DMS79 treated with DMSO at 0.1 percent for 48 hours (cell line): ENCODE results near the gene DIAPH2.

Source experiments
- DNase-seq: peaks from one replicate; lab custom pipeline; 2025; lab: John Stamatoyannopoulos, UW

The DIAPH2 gene

GRCh38 chrX:97057349-97057909, 372.8 kb downstream of the DIAPH2 start:
- DNase-seq: no peak

- DNase-seq: no peak
These were observed 375.4 kb downstream of the DIAPH2 start for GRCh38 chrX:97060020-97060419.

DNA sequence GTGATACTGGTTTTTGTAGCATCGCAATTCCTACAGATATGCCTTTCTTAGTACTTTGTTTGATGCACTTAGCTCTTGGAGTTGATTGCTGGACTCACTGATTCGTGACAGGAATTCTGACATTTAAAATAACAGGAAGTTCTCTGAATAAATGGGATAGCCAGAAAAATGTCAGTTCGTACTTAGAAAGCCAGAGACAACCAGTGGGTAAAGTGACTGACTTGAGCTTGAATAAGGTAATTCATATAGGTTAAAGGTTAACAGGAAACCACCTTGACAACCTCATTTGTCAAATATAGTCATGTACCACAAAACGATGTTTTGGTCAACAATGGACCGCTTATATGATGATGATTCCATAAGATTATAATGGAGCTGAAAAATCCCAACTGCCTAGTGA, 380.4 kb downstream of the DIAPH2 start:
- no peak for DNase-seq

DNA sequence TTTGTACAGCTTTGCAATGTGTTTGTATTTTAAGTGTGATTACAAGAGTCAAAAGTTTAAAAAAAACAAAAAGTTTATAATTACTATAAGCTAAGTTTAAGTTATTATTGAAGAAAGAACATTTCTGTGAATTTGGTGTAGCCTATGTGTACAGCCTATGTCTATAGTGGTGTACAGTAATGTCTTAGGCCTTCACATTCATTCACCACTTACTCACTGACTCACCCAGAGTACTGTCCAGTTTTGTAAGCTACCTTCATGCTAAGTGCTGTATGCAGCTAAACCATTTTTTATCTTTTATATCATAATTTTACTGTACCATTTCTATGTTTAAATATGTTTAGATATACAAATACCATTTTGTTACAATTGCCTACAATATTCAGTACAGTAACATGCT, 381.3 kb downstream of the DIAPH2 start:
- no peak for DNase-seq

GRCh38 chrX:97066381-97066780, 381.7 kb downstream of the DIAPH2 start:
- DNase-seq: no peak

DNA sequence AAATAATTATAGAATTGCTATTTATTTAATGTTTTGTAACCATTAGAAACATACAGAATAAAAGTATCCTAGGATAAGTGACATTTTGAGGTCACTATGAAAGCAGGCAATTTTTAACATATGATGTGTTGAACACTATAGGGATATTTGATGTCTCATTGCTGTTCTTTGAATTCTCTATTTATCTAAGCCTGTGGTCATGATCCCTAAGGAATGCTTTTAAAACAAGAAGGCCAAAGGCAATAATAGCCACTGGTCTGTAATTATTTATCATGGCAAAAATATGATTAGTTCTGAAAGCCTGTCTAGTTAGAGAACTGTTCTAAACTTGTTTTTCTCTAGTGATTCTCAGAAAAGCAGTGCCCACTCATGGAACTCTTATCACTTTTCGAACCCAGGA, 385.7 kb downstream of the DIAPH2 start:
- DNase-seq: no peak

DNA sequence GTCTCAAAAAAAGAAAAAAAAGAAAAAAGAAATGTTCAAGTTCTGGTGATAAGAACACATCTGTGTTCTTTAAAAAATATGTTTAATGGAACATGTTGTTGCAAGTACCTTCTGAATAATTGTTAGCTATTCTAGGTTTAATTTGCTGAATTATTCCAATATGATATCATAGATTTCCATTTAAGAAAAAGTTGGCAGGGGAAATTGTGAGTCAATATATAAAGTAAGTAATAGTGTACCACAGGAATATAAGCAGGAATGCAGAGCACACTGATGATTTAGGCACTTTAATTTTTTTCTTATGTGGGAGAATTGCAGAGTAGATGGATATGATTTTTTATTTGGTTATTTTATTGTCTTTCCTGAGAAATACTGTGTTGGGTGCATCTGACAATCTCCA, 389.8 kb downstream of the DIAPH2 start:
- no peak for DNase-seq

GRCh38 chrX:97089116-97089515, 404.5 kb downstream of the DIAPH2 start:
- no peak for DNase-seq

DNA sequence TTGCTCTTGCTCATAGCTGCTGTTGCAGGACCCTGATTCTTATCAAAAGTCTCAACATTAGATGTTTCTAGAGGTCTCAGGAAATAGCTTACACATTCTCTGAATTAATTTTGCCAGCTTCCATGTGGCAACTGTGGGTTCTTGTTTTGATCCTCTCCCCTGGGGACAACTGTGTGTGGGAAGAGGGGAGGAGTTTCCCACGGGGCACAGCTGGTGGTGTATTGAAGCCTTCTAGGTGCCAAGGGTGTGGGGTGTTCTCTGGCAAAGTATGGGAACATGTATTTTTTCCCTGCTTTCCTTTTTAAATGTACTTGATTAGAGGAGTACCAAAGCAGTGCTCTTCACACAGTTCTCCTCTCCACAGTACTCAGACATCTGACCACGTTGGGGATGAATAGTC, 411.7 kb downstream of the DIAPH2 start:
- DNase-seq: no peak

DNA sequence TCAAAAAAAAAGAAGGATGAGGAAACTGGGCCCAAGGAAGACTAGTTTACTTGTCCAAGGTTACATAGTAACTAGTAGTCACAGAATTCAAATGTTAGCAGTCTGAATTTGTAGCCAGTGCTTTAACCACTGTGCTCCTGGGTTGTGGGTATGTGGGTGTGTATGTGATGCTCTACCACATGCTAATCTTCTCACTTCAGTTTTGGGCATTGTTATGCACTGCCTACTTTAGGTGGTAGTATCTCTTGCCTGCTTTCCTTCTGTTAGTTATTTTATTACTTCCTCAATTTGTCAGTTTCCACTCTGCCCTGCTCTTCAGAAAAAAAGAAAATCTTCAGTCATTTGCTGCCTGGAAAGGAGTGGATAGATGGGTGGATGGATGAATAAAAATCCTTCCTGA, 418.3 kb downstream of the DIAPH2 start:
- DNase-seq: no peak

GRCh38 chrX:97109730-97110129, 425.1 kb downstream of the DIAPH2 start:
- DNase-seq: no peak

DNA sequence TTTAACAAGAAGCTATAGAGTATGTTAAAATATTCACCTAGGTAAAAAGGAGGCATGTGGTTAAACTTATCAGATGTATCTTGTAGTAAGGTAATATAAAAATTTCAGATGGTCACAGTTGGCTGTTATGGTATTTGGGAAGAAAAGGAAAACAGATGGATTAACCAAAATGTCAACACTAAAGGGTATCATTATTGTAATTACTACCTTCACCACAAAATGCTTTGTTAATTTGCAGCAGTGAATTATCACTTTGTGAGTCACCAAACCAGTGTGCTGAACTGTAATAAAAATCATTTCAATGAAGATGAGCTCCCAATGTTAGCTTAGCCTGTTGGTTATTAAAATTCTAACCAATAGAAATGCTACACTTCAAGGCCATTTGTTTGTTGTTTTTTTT, 432.9 kb downstream of the DIAPH2 start:
- DNase-seq: no peak

DNA sequence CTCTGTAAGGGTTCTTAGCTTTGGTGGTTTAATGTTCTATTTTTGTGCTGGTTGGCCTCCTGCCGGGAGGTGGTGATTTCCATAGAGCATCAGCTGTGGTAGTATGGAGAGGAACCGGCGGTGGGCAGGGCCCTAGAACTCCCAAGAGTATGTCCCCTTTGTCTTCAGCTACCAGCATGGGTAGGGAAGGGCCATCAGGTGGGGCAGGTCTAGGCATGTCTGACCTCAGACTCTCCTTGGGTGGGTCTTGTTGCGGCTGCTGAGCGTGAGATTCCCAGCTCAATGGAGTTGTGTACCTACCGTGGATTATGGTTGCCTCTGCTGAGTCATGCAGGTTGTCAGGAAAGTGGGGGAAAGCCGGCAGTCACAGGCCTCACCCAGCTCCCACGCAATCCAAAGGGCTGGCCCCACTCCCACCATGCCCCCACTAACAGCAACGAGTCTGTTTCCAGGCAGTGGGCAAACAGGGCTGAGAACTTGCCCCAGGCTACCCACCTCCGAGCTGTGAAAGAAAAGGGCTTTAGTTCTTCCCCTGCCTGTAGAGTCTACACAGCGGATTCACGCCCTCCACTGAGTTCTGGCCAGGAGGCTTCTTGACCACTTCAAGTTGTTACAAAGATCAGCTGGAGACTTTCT, 434.9 kb downstream of the DIAPH2 start:
- no peak for DNase-seq

GRCh38 chrX:97123001-97123400, 438.4 kb downstream of the DIAPH2 start:
- no peak for DNase-seq

DNA sequence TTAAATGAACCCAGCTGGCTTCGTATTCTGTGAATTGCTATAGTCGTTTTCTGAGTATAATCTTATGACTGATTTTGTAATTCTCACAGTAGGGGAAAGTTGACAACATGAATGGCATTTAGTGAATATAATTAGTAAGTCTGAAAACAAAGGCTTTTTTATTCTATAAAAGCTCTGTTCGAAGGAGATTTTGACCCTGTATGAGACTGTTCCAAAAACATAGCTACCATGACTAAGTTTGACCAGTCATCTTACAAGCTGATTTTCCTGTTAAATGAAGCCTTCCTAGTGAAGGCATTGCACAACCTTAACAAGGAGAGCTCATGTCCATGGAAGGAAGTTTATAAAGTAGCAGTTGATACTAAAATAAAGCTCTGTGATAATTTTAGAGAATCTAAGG, 441.4 kb downstream of the DIAPH2 start:
- DNase-seq: no peak

DNA sequence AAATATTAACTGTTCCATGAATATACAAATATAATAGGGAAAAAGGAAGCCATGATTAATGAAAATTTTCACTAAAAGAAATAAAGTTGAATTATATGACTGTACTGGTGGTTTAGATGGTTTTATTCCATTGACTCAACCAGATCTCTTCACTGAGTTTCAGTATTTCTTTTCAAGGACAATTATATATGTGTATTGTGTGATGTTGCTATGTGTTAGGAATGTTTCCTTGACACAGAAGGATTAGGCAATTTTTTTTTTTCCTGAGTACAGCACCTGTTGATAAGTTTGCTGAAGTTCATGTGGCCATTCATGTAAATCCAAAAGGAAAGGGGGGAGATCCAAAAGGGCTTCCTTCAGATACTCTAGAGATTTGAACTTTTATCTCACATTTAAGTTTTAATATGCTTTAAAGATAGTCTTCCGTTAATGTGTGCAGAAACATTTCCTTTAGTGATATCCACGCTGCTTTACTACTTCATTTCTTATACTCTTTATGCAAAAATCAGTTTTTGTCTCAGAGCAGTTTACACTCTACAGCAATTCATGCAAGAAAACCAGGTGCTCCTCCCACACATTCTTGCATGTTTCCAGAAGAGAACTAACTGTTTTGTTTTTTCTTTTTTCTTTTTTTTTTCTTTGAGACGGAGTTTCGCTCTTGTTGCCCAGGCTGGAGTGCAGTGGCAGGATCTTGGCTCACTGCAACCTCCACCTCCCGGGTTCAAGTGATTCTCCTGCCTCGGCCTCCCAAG, 448.2 kb downstream of the DIAPH2 start:
- DNase-seq: no peak

- no peak for DNase-seq
These were observed 461.3 kb downstream of the DIAPH2 start for GRCh38 chrX:97145934-97146333.

DNA sequence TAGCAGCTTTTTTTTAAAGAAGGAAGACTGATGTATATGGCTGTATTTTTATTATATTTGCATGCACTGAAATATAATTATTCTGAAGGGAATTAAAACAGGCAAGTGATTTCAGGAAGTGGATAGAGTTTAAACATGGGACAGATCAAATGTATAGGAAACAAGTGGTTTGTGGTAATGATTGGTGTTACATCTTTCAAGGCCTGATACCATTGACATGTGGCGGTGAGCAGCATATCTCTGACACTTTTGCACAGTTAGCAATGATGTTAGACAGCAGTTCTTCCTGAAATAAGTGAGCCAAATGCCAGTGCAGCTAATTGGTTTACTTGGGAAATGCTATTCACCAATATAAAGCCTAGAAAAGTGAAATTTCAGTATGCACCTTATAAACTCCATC, 471.2 kb downstream of the DIAPH2 start:
- no peak for DNase-seq

DNA sequence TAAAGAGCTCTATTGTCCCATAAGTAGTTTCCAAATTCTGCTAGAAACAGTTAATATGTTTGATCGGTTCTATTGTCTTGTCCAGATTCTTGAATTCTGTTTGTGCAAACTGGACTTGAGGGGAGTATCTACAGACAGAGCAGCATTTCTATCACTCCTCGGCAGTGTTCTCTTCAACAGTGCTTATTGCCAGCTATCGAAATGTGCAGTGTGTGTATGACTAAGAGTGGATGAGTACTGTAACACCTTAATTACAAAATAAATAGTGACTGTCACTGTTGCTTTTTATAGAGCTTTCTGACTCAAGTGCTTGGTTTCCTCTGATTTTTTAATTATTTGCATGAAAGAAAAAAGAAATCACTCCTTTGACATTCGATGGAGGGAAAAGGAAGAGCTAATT, 473.6 kb downstream of the DIAPH2 start:
- no peak for DNase-seq

GRCh38 chrX:97159916-97160800, 475.5 kb downstream of the DIAPH2 start:
- DNase-seq: no peak

GRCh38 chrX:97167333-97167732, 482.7 kb downstream of the DIAPH2 start:
- no peak for DNase-seq

DNA sequence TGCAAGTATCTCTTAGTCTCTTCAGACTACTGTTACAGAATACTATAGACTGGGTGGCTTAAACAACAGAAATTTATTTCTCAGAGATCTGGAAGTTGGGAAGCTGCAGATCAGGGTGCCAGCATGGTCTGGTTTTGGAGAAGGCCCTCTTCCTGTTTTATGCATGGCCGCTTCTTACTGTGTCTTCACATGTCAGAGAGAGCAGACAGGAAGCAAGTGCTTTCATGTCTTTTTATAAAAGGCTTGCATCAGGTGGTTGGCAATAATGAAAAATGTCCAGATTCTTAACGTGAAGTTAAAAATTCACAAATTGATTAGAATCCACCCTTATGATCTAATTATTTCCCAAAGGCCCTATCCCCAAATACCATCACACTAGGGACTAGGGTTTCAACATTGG, 484.0 kb downstream of the DIAPH2 start:
- DNase-seq: no peak

GRCh38 chrX:97175147-97175546, 490.5 kb downstream of the DIAPH2 start:
- no peak for DNase-seq
